Neural progenitor cell (in vitro differentiated cells): ENCODE measurements around the gene PPM1K. TPM values are rescaled to one million over a fixed set of nuclear protein-coding genes. Genes with fewer than 3 reads are reported as not detected.

Experiments
- DNase-seq: peaks from one replicate; pipeline ENCODE4 v3.0.0-alpha.2; 2016; ENCODE audit warnings: low spot score
- H2AFZ ChIP-seq: fragments of 200-600 bp; sonication (generic); replicated peaks from 2 replicates; pipeline ENCODE4 v1.6.1; 2016; ENCODE audit warnings: antibody characterized with exemption
- H3F3A ChIP-seq: fragments of 200-600 bp; sonication (generic); 2 replicates; pipeline ENCODE4 v1.6.1; 2016; ENCODE audit warnings: antibody characterized with exemption, low read depth
- H3K27ac ChIP-seq: fragments of 200-600 bp; sonication (generic); 2 replicates; pipeline ENCODE4 v1.5.1; 2016; ENCODE audit warnings: mild to moderate bottlenecking
- H3K27me3 ChIP-seq: fragments of 200-600 bp; sonication (generic); 2 replicates; pipeline ENCODE4 v1.6.1; 2016; ENCODE audit warnings: mild to moderate bottlenecking, moderate library complexity
- H3K36me3 ChIP-seq: fragments of 200-600 bp; sonication (generic); 2 replicates; pipeline ENCODE4 v1.5.1; 2016
- H3K4me1 ChIP-seq: fragments of 200-600 bp; sonication (generic); 2 replicates; pipeline ENCODE4 v1.6.1; 2016; ENCODE audit warnings: mixed run types
- H3K4me2 ChIP-seq: fragments of 200-600 bp; sonication (generic); 2 replicates; pipeline ENCODE4 v1.6.1; 2016
- H3K4me3 ChIP-seq: fragments of 200-600 bp; sonication (generic); 2 replicates; pipeline ENCODE4 v1.5.1; 2016
- H3K79me2 ChIP-seq: fragments of 200-600 bp; sonication (generic); 2 replicates; pipeline ENCODE4 v1.6.1; 2016; ENCODE audit warnings: low read depth
- H3K9ac ChIP-seq: fragments of 200-600 bp; sonication (generic); 2 replicates; pipeline ENCODE4 v1.6.1; 2016
- H3K9me3 ChIP-seq: fragments of 200-600 bp; sonication (generic); 2 replicates; pipeline ENCODE4 v1.5.1; 2016; ENCODE audit warnings: low read depth
- H4K20me1 ChIP-seq: fragments of 200-600 bp; sonication (generic); 2 replicates; pipeline ENCODE4 v1.6.1; 2016; ENCODE audit warnings: low read depth
- H3K27ac Mint-ChIP-seq: 3 replicates; pipeline ENCODE4 v1.8.0; 2021; ENCODE audit warnings: mixed read lengths
- H3K27me3 Mint-ChIP-seq: 2 replicates; pipeline ENCODE4 v1.8.0; 2022; ENCODE audit warnings: low read depth, mild to moderate bottlenecking, inconsistent platforms, moderate library complexity, mixed read lengths; ENCODE audit not compliant: insufficient read depth
- H3K36me3 Mint-ChIP-seq: 3 replicates; pipeline ENCODE4 v1.8.0; 2021; ENCODE audit warnings: mixed read lengths
- H3K4me1 Mint-ChIP-seq: 3 replicates; pipeline ENCODE4 v1.8.0; 2021; ENCODE audit warnings: mixed read lengths
- H3K4me3 Mint-ChIP-seq: 3 replicates; pipeline ENCODE4 v1.8.0; 2021; ENCODE audit warnings: mild to moderate bottlenecking, moderate library complexity, mixed read lengths
- H3K9me3 Mint-ChIP-seq: 3 replicates; pipeline ENCODE4 v1.8.0; 2020; ENCODE audit warnings: mixed read lengths
- EZH2 ChIP-seq: fragments of 200-600 bp; sonication (generic); IDR thresholded peaks from 2 replicates; pipeline ENCODE4 v1.6.1; 2017; ENCODE audit warnings: antibody characterized with exemption, mild to moderate bottlenecking, moderate library complexity
- EZH2phosphoT487 ChIP-seq: fragments of 200-600 bp; sonication (generic); IDR thresholded peaks from 2 replicates; pipeline ENCODE4 v1.6.1; 2017; ENCODE audit warnings: antibody characterized with exemption
- total RNA-seq: library from RNA; depleted of rRNA; stranded (reverse); fragments of >200 nt; gene quantifications from 2 replicates; pipeline ENCODE4 v1.2.3, GENCODE V29; 2015; ENCODE audit warnings: low replicate concordance
- TF ChIP-seq, protein P1 (sequence below): fragments of 200-600 bp; sonication (generic); IDR thresholded peaks from 2 replicates; pipeline ENCODE4 v1.5.1; 2017; ENCODE audit warnings: antibody characterized with exemption, mild to moderate bottlenecking

Gene PPM1K
- total RNA-seq, 1 donor from 2014 or later: 7.3 TPM

DNA sequence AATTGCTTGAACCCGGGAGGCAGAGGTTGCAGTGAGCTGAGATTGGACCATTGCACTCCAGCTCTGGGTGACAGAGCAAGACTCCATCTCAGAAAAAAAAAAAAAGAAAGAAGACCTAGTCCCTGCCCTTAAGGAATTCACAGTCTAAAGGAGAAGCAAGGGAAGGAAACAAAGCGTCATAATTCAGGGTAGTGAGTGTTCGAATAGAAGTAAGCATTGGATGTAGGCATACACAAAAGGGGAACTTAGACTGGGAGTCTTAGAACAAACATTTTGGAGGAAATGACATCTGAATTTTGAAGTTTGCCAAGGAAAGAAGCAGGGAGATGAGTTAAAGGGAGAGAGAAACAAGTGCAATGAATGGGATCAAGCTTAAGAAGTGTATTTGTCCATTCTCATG is 32.4 kb downstream of the PPM1K start:
- TF ChIP-seq EZH2phosphoT487: no peak
- TF ChIP-seq EZH2: no peak
- TF ChIP-seq, protein P1, sequence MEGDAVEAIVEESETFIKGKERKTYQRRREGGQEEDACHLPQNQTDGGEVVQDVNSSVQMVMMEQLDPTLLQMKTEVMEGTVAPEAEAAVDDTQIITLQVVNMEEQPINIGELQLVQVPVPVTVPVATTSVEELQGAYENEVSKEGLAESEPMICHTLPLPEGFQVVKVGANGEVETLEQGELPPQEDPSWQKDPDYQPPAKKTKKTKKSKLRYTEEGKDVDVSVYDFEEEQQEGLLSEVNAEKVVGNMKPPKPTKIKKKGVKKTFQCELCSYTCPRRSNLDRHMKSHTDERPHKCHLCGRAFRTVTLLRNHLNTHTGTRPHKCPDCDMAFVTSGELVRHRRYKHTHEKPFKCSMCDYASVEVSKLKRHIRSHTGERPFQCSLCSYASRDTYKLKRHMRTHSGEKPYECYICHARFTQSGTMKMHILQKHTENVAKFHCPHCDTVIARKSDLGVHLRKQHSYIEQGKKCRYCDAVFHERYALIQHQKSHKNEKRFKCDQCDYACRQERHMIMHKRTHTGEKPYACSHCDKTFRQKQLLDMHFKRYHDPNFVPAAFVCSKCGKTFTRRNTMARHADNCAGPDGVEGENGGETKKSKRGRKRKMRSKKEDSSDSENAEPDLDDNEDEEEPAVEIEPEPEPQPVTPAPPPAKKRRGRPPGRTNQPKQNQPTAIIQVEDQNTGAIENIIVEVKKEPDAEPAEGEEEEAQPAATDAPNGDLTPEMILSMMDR: no peak
- Histone ChIP-seq H3K27me3 (no peaks in the 10 kb centered on the region), H3K4me2 (no peak overlapping the region), H4K20me1 (no peaks in the 10 kb centered on the region), H2AFZ (no peak overlapping the region), H3K27ac (no peak overlapping the region), H3K4me1 (no peaks in the 10 kb centered on the region), H3K79me2 (no peaks in the 10 kb centered on the region), H3K4me3 (no peak overlapping the region), H3K9ac (no peak overlapping the region), H3K36me3 (no peaks in the 10 kb centered on the region), H3F3A (no peaks in the 10 kb centered on the region), H3K9me3 (no peaks in the 10 kb centered on the region)
- Mint-ChIP-seq H3K4me1 (no peaks in the 10 kb centered on the region), H3K4me3 (no peak overlapping the region), H3K36me3 (no peaks in the 10 kb centered on the region), H3K27me3 (peaks cover 2% of the 10 kb centered on the region), H3K9me3 (no peaks in the 10 kb centered on the region), H3K27ac (no peak overlapping the region)
- DNase-seq: no peak

- Mint-ChIP-seq H3K27me3 (peaks cover 3% of the 10 kb centered on the region), H3K4me1 (no peaks in the 10 kb centered on the region), H3K4me3 (no peak overlapping the region), H3K27ac (no peak overlapping the region), H3K36me3 (no peaks in the 10 kb centered on the region), H3K9me3 (no peaks in the 10 kb centered on the region)
- no peak overlapping the region for H3K4me3 ChIP-seq
- no peak for DNase-seq
- H3K9me3 ChIP-seq: no peaks in the 10 kb centered on the region
- no peaks in the 10 kb centered on the region for H3K4me1 ChIP-seq
- H3K9ac ChIP-seq: no peak overlapping the region
- H3K36me3 ChIP-seq: no peaks in the 10 kb centered on the region
- no peak for TF ChIP-seq EZH2
- TF ChIP-seq, protein P1: no peak
- TF ChIP-seq EZH2phosphoT487: no peak
- H4K20me1 ChIP-seq: no peaks in the 10 kb centered on the region
- H3K4me2 ChIP-seq: no peak overlapping the region
- H3K27ac ChIP-seq: no peak overlapping the region
- H3F3A ChIP-seq: no peaks in the 10 kb centered on the region
- H3K79me2 ChIP-seq: no peaks in the 10 kb centered on the region
- H3K27me3 ChIP-seq: no peaks in the 10 kb centered on the region
- no peak overlapping the region for H2AFZ ChIP-seq
These were observed 37.2 kb downstream of the PPM1K start for GRCh38 chr4:88247148-88247547.

DNA sequence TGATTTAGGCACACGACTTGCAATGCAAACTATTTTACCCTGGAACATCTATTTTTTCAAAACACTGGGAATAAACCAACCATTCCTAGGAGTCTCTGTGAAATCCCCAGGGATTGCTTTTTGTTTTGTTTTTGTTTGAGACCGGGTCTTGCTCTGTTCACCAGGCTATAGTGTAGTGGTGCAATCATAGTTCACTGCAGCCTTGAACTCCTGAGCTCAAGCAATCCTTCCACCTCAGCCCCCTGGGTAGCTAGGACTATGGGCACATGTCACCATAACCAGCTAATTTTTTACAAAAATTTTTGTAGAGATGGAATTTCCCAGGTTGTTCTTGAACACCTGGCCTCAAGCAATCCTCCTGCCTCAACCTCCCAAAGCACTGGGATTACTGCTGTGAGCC is 37.8 kb downstream of the PPM1K start:
- H3K9me3 ChIP-seq: no peaks in the 10 kb centered on the region
- no peaks in the 10 kb centered on the region for H3F3A ChIP-seq
- H3K4me1 ChIP-seq: no peaks in the 10 kb centered on the region
- no peaks in the 10 kb centered on the region for H3K27me3 ChIP-seq
- no peaks in the 10 kb centered on the region for H4K20me1 ChIP-seq
- DNase-seq: no peak
- no peaks in the 10 kb centered on the region for H3K36me3 Mint-ChIP-seq
- H3K9ac ChIP-seq: no peak overlapping the region
- no peaks in the 10 kb centered on the region for H3K4me1 Mint-ChIP-seq
- H3K9me3 Mint-ChIP-seq: no peaks in the 10 kb centered on the region
- no peak overlapping the region for H3K4me3 ChIP-seq
- H3K27me3 Mint-ChIP-seq: peaks cover 3% of the 10 kb centered on the region
- no peak overlapping the region for H2AFZ ChIP-seq
- H3K27ac Mint-ChIP-seq: no peak overlapping the region
- no peak overlapping the region for H3K4me2 ChIP-seq
- no peak for TF ChIP-seq EZH2
- TF ChIP-seq, protein P1: no peak
- no peak for TF ChIP-seq EZH2phosphoT487
- H3K27ac ChIP-seq: no peak overlapping the region
- no peak overlapping the region for H3K4me3 Mint-ChIP-seq
- no peaks in the 10 kb centered on the region for H3K36me3 ChIP-seq
- H3K79me2 ChIP-seq: no peaks in the 10 kb centered on the region
